ENCODE results near the gene PSORS1C1. TPM values are rescaled to one million over a fixed set of nuclear protein-coding genes. Genes with fewer than 3 reads are reported as not detected.

PSORS1C1 gene
- polyA plus RNA-seq, 1 donor (not counting 4 experiments of a cell fraction or from before 2014, with no cell fraction given): 5.7 TPM

GRCh38 chr6:31110825-31111582 is 3.6 kb upstream of the PSORS1C1 start:
- Histone ChIP-seq H3K9me1 (ENCODE audit: control insufficient read depth, extremely low read depth, insufficient read depth, low read length) (no peaks in the 10 kb centered on the region), H2AFZ (ENCODE audit: control insufficient read depth, low read length) (no peak overlapping the region), H3K9me3 (ENCODE audit: control insufficient read depth, low read depth, low read length) (no peaks in the 10 kb centered on the region), H3K27me3 (ENCODE audit: control insufficient read depth, extremely low read depth, insufficient read depth, low read length) (no peaks in the 10 kb centered on the region), H3K79me2 (ENCODE audit: control insufficient read depth, insufficient read depth, low read length) (peaks cover 10% of the 10 kb centered on the region), H3K4me3 (ENCODE audit: control insufficient read depth in 2 of 3, extremely low read depth in 1 of 3, insufficient read depth in 2 of 3, low read depth in 1 of 3, low read length in 3 of 3) (no peak overlapping the region), H3K9ac (ENCODE audit: control insufficient read depth, extremely low read depth, insufficient read depth, low read length) (no peak overlapping the region), H3K4me2 (ENCODE audit: control insufficient read depth, extremely low read depth, insufficient read depth, low read depth, low read length) (no peak overlapping the region), H4K20me1 (ENCODE audit: control insufficient read depth, extremely low read depth, insufficient read depth, low read length) (no peaks in the 10 kb centered on the region), H3K4me1 (ENCODE audit: control insufficient read depth, extremely low read depth, insufficient read depth, low read length) (peaks cover 24% of the 10 kb centered on the region), H3K36me3 (ENCODE audit: control insufficient read depth in 2 of 2, extremely low read depth in 1 of 2, insufficient read depth in 2 of 2, low read length in 2 of 2) (no peaks in the 10 kb centered on the region), H3K27ac (ENCODE audit: control insufficient read depth, insufficient read depth, low read length) (no peak overlapping the region)
- FAIRE-seq (no peak), DNase-seq (ENCODE audit: low read depth, low spot score) (no peak)
- dilution Hi-C loops (cut with MboI; ENCODE audit: extremely low pct_ligation_motif_present, low sequenced_read_pairs): no loop called here
- no peak for TF ChIP-seq EZH2 (IDR thresholded peaks at IDR 0.05; ENCODE audit: low read length)
- TF ChIP-seq, protein P1, sequence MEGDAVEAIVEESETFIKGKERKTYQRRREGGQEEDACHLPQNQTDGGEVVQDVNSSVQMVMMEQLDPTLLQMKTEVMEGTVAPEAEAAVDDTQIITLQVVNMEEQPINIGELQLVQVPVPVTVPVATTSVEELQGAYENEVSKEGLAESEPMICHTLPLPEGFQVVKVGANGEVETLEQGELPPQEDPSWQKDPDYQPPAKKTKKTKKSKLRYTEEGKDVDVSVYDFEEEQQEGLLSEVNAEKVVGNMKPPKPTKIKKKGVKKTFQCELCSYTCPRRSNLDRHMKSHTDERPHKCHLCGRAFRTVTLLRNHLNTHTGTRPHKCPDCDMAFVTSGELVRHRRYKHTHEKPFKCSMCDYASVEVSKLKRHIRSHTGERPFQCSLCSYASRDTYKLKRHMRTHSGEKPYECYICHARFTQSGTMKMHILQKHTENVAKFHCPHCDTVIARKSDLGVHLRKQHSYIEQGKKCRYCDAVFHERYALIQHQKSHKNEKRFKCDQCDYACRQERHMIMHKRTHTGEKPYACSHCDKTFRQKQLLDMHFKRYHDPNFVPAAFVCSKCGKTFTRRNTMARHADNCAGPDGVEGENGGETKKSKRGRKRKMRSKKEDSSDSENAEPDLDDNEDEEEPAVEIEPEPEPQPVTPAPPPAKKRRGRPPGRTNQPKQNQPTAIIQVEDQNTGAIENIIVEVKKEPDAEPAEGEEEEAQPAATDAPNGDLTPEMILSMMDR (optimal IDR thresholded peaks at IDR 0.05 in 1 of 3, IDR thresholded peaks at IDR 0.05 in 1 of 3, conservative IDR thresholded peaks at IDR 0.05 in 1 of 3; ENCODE audit: extremely low read depth in 1 of 3, insufficient read depth in 2 of 3, low read length in 3 of 3): no peak

GRCh38 chr6:31111712-31112111 is 2.9 kb upstream of the PSORS1C1 start:
- no peak for TF ChIP-seq EZH2 (IDR thresholded peaks at IDR 0.05; ENCODE audit: low read length)
- TF ChIP-seq, protein P1 (optimal IDR thresholded peaks at IDR 0.05 in 1 of 3, IDR thresholded peaks at IDR 0.05 in 1 of 3, conservative IDR thresholded peaks at IDR 0.05 in 1 of 3; ENCODE audit: extremely low read depth in 1 of 3, insufficient read depth in 2 of 3, low read length in 3 of 3): no peak
- dilution Hi-C loops (cut with MboI; ENCODE audit: extremely low pct_ligation_motif_present, low sequenced_read_pairs): no loop called here
- FAIRE-seq: no peak

More at GRCh38 chr6:31111712-31112111, 2.9 kb upstream of the PSORS1C1 start:
- Histone ChIP-seq H4K20me1 (ENCODE audit: control insufficient read depth, extremely low read depth, insufficient read depth, low read length) (no peaks in the 10 kb centered on the region), H3K4me1 (ENCODE audit: control insufficient read depth, extremely low read depth, insufficient read depth, low read length) (peaks cover 31% of the 10 kb centered on the region), H3K9me3 (ENCODE audit: control insufficient read depth, low read depth, low read length) (no peaks in the 10 kb centered on the region), H3K4me3 (ENCODE audit: control insufficient read depth in 2 of 3, extremely low read depth in 1 of 3, insufficient read depth in 2 of 3, low read depth in 1 of 3, low read length in 3 of 3) (no peak overlapping the region), H3K27me3 (ENCODE audit: control insufficient read depth, extremely low read depth, insufficient read depth, low read length) (no peaks in the 10 kb centered on the region), H3K36me3 (ENCODE audit: control insufficient read depth in 2 of 2, extremely low read depth in 1 of 2, insufficient read depth in 2 of 2, low read length in 2 of 2) (no peaks in the 10 kb centered on the region), H3K79me2 (ENCODE audit: control insufficient read depth, insufficient read depth, low read length) (peaks cover 17% of the 10 kb centered on the region), H3K4me2 (ENCODE audit: control insufficient read depth, extremely low read depth, insufficient read depth, low read depth, low read length) (no peak overlapping the region), H3K9me1 (ENCODE audit: control insufficient read depth, extremely low read depth, insufficient read depth, low read length) (no peaks in the 10 kb centered on the region), H2AFZ (ENCODE audit: control insufficient read depth, low read length) (no peak overlapping the region), H3K9ac (ENCODE audit: control insufficient read depth, extremely low read depth, insufficient read depth, low read length) (no peak overlapping the region), H3K27ac (ENCODE audit: control insufficient read depth, insufficient read depth, low read length) (no peak overlapping the region)
- no peak for DNase-seq (ENCODE audit: low read depth, low spot score)

Measured in keratinocyte (primary cell).